Keratinocyte (primary cell): ENCODE data around the gene NIM1K.

Source experiments
- EZH2 ChIP-seq: IDR thresholded peaks from one replicate; pipeline ENCODE4 v1.6.1; 2012; ENCODE audit warnings: inconsistent platforms, mild to moderate bottlenecking, low read length, moderate library complexity
- TF ChIP-seq, protein P1 (sequence below), 3 experiments: IDR thresholded peaks in 1 of 3; conservative IDR thresholded peaks in 1 of 3; optimal IDR thresholded peaks in 1 of 3; 2 replicates in 2 of 3; 3 replicates in 1 of 3; pipeline versions ENCODE3 to v1.5.1; 2011; ENCODE audit warnings: low read length in 3 of 3, mild to moderate bottlenecking in 3 of 3, moderate library complexity in 2 of 3, control low read depth in 1 of 3, inconsistent platforms in 1 of 3; ENCODE audit not compliant: insufficient read depth in 2 of 3; ENCODE audit errors: extremely low read depth in 1 of 3

DNA sequence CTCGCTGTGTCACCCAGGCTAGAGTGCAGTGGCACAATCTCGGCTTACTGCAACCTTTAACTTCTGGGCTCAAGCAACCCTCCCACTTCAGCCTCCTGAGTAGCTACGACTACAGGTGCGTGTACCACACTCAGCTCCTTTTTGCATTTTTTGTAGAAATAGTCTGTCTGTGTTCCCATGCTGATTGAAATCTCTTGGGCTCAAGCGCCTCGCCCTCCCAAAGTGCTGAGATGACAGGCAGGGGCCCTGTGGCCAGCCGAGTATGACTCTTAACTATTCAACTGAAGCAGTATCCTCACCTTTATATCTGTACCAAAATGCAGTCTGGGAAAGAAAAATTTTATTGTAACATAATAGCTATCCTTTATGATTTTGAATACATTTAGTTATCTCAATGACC, 12.2 kb upstream of the NIM1K start:
- TF ChIP-seq, protein P1, sequence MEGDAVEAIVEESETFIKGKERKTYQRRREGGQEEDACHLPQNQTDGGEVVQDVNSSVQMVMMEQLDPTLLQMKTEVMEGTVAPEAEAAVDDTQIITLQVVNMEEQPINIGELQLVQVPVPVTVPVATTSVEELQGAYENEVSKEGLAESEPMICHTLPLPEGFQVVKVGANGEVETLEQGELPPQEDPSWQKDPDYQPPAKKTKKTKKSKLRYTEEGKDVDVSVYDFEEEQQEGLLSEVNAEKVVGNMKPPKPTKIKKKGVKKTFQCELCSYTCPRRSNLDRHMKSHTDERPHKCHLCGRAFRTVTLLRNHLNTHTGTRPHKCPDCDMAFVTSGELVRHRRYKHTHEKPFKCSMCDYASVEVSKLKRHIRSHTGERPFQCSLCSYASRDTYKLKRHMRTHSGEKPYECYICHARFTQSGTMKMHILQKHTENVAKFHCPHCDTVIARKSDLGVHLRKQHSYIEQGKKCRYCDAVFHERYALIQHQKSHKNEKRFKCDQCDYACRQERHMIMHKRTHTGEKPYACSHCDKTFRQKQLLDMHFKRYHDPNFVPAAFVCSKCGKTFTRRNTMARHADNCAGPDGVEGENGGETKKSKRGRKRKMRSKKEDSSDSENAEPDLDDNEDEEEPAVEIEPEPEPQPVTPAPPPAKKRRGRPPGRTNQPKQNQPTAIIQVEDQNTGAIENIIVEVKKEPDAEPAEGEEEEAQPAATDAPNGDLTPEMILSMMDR (optimal IDR thresholded peaks at IDR 0.05 in 1 of 3, IDR thresholded peaks at IDR 0.05 in 1 of 3, conservative IDR thresholded peaks at IDR 0.05 in 1 of 3; ENCODE audit: extremely low read depth in 1 of 3, insufficient read depth in 2 of 3, low read length in 3 of 3), result no peak
- no peak for TF ChIP-seq EZH2
